Kidney (tissue), 14 donors: ENCODE results near the gene NOL9. TPM values are rescaled to one million over a fixed set of nuclear protein-coding genes. Genes with fewer than 3 reads are reported as not detected.

ENCODE experiments used
- DNase-seq, 5 donors: peaks; one replicate each; pipeline ENCODE4 v3.0.0-alpha.2; 2013 to 2020
- FAIRE-seq: peaks from 2 replicates; lab custom pipeline; 2012; peaks lifted over from hg19 to GRCh38; lab: Jason Lieb, UNC
- H3K27ac ChIP-seq, 2 donors: one replicate each; pipeline ENCODE4 v1.7.0; 2013; ENCODE audit warnings: low read depth in 2 of 2, low read length in 2 of 2, inconsistent platforms in 1 of 2
- H3K27me3 ChIP-seq: one replicate; pipeline ENCODE4 v1.7.1; 2013; ENCODE audit warnings: low read length, inconsistent platforms; ENCODE audit not compliant: control insufficient read depth, insufficient read depth
- H3K36me3 ChIP-seq, 3 donors: one replicate each; pipeline versions ENCODE4 v1.7.0 to v1.7.1; 2013; ENCODE audit warnings: low read length in 3 of 3, control low read depth in 1 of 3, inconsistent platforms in 1 of 3; ENCODE audit not compliant: insufficient read depth in 3 of 3, control insufficient read depth in 2 of 3
- H3K4me1 ChIP-seq, 3 donors: one replicate each; pipeline versions ENCODE4 v1.7.0 to v1.7.1; 2013; ENCODE audit warnings: low read length in 3 of 3, inconsistent platforms in 1 of 3, low read depth in 1 of 3; ENCODE audit not compliant: control insufficient read depth in 2 of 3, insufficient read depth in 2 of 3
- H3K4me3 ChIP-seq, 3 donors: one replicate each; pipeline versions ENCODE4 v1.7.0 to v1.8.1; 2013; ENCODE audit warnings: low read length in 3 of 3, control low read depth in 1 of 3, inconsistent platforms in 1 of 3
- H3K9ac ChIP-seq, 3 donors: one replicate each; pipeline versions ENCODE4 v1.7.0 to v1.7.1; 2013; ENCODE audit warnings: low read length in 3 of 3, control low read depth in 1 of 3, inconsistent platforms in 1 of 3
- H3K9me3 ChIP-seq, 3 donors: one replicate each; pipeline versions ENCODE4 v1.7.0 to v1.7.1; 2013; ENCODE audit warnings: low read length in 3 of 3, control low read depth in 1 of 3, inconsistent platforms in 1 of 3; ENCODE audit not compliant: control insufficient read depth in 2 of 3, insufficient read depth in 1 of 3
- CTCF ChIP-seq: IDR thresholded peaks from 3 replicates; pipeline ENCODE4 v1.5.1; 2012; ENCODE audit warnings: mild to moderate bottlenecking, moderate library complexity, borderline replicate concordance; ENCODE audit not compliant: insufficient read depth; ENCODE audit errors: extremely low read depth
- intact Hi-C: fragments of 100-400 bp; cut with DNase I; formaldehyde crosslinking; loops from one replicate; pipeline ENCODE4 v1.11.1; 2022
- polyA plus RNA-seq: library from polyadenylated mRNA; stranded (reverse); fragments of 350-450 nt; fragmentation: Illumina TruSeq; extraction: RNeasy Lipid Tissue Mini Kit (QIAGEN cat#74804); gene quantifications from one replicate; pipeline ENCODE4 v1.2.3, GENCODE V29; 2014; ENCODE audit warnings: low read depth, low replicate concordance; ENCODE audit not compliant: insufficient read depth
- total RNA-seq: library from RNA; stranded (reverse); fragmentation: NEBNext Ultra II Directional; extraction: Animal tissue kit (Norgen Biotek cat#: 25700); gene quantifications from one replicate; pipeline ENCODE4 v1.2.1, GENCODE V29; 2021
- donor health status: control.
- donor health status: control.
- donor health status: control.
- donor health status: control.
- donor health status: control.
- donor health status: DM: yes; HTN: yes; CAD: no.
- donor health status: Normal renal cell carcinoma (clear cell type).

The NOL9 gene
- total and polyA plus RNA-seq, 2 donors from 2014 or later, result 4.3 to 28.7 TPM

- H3K27ac ChIP-seq, result no peak overlapping the region
- H3K36me3 ChIP-seq, result peaks cover 0 to 64% (median 56%) of the 10 kb centered on the region in 3 donors
- intact Hi-C loops, result no loop called here
- no peak overlapping the region for H3K9ac ChIP-seq
- no peak for FAIRE-seq
- no peaks in the 10 kb centered on the region for H3K9me3 ChIP-seq
- DNase-seq, result no peak
- no peak overlapping the region for H3K4me3 ChIP-seq
- no peak for TF ChIP-seq CTCF
- peaks cover 0 to 18% (median 17%) of the 10 kb centered on the region in 3 donors for H3K4me1 ChIP-seq
- no peaks in the 10 kb centered on the region for H3K27me3 ChIP-seq
Observed at GRCh38 chr1:6592865-6593593, 38.7 kb upstream of the NOL9 start.

- Histone ChIP-seq H3K4me3 (no peak overlapping the region), H3K4me1 (peaks cover 0 to 16% (median 15%) of the 10 kb centered on the region in 3 donors), H3K27ac (no peak overlapping the region), H3K27me3 (no peaks in the 10 kb centered on the region), H3K9me3 (no peaks in the 10 kb centered on the region), H3K9ac (no peak overlapping the region), H3K36me3 (peaks cover 2 to 58% (median 52%) of the 10 kb centered on the region in 3 donors)
- TF ChIP-seq CTCF, result no peak
- intact Hi-C loops, result no loop called here
- FAIRE-seq (no peak), DNase-seq (no peak)
Observed at GRCh38 chr1:6592441-6592840, 38.1 kb upstream of the NOL9 start.

GRCh38 chr1:6591644-6592043 lies 37.3 kb upstream of the NOL9 start:
- no peak for TF ChIP-seq CTCF
- Histone ChIP-seq H3K27me3 (no peaks in the 10 kb centered on the region), H3K9ac (no peak overlapping the region), H3K36me3 (peaks cover 2 to 50% (median 47%) of the 10 kb centered on the region in 3 donors), H3K4me3 (no peak overlapping the region), H3K9me3 (no peaks in the 10 kb centered on the region), H3K4me1 (peaks cover 0 to 8% (median 7%) of the 10 kb centered on the region in 3 donors), H3K27ac (no peak overlapping the region)
- no peak for FAIRE-seq
- intact Hi-C loops, result no loop called here
- no peak for DNase-seq

- Histone ChIP-seq H3K27me3 (no peaks in the 10 kb centered on the region), H3K4me1 (peaks cover 0 to 4% (median 3%) of the 10 kb centered on the region in 3 donors), H3K36me3 (peaks cover 2 to 46% (median 46%) of the 10 kb centered on the region in 3 donors), H3K4me3 (no peak overlapping the region), H3K9ac (no peak overlapping the region), H3K27ac (no peak overlapping the region), H3K9me3 (no peaks in the 10 kb centered on the region)
- DNase-seq, result no peak
- TF ChIP-seq CTCF, result no peak
- FAIRE-seq, result no peak
- intact Hi-C loops, result no loop called here
Observed at GRCh38 chr1:6591222-6591621, 36.9 kb upstream of the NOL9 start.
